Activated CD4-positive, alpha-beta T cell treated with anti-CD3 and anti-CD28 coated beads, Interleukin-2, amount 50 U/mL, for 48 hours (primary cell): ENCODE results near the gene CFAP210.
"Not testable (repeated sequence)": the region's sequence is repeated elsewhere in the genome, so short reads cannot be mapped to it uniquely, and the experiment has no call there.

ENCODE experiments used
- DNase-seq, 2 experiments: peaks; one replicate each; pipeline ENCODE4 v3.0.0-alpha.2; 2020

The CFAP210 gene

GRCh38 chr2:169613876-169614275, 80.3 kb downstream of the CFAP210 start:
- no peak for DNase-seq

DNA sequence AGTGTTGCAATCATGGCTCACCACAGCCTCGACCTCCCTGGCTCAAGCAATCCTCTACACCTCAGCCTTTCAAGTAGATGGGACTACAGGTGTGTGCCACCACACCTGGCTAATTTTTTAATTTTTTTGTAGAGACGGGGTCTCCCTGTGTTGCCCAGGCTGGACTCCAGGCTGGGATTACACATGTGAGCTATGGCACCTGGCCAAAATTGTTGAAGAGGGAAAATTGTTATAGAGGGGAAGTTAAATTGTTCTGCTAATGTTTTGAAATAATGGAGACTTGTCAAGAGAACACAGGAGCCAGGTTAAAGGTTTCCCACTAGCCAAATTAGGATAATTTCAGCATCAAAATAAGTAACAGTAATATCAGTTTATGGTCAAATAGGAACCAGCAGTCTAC, 84.9 kb downstream of the CFAP210 start:
- no peak for DNase-seq

DNA sequence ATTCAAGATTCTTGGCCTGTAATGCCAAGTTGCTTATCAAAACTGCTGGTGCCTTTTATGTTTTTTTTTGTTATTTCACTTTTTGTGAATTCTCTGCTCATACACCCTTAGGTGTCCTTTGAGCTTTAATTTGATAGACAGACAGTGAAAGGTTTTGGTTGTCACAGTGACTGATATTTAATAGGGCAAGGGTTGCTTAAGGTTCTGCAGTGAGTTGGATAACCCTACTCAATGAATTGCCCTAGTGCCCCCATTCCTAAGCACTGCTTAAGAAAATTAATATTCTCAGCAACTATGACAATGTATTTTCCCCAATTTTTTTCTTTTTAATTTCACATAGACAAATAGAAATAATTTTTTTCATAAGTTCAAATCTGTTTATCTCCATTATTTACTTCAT, 94.6 kb downstream of the CFAP210 start:
- no peak for DNase-seq

DNA sequence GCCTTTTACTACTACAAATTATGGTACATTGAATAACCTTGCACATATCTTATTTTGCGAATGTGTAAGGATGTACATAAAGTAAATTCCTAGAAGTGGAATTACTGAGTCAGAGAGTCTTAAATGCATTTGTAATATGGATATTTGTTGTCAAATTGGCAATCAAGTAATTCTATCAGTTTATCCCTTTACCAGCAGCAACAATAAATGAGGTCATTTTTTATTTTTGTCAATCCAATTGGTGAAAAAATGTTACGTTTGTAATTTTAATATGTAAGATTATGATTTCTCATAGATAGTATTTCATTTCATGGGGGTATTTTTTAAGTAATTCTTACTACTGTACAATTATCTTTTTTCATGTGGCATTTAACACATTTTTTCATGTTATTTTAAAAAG, 95.2 kb downstream of the CFAP210 start:
- DNase-seq: no peak

- DNase-seq: not testable (repeated sequence)
Observed at GRCh38 chr2:169596546-169596945, 97.7 kb downstream of the CFAP210 start.
